GM13977 (cell line): ENCODE results near the gene ZNF597.

Source experiments
- DNase-seq: peaks from one replicate; pipeline ENCODE4 v3.0.0; 2012; ENCODE audit warnings: low spot score
- in situ Hi-C: fragments of 300-500 bp; cut with MboI; formaldehyde crosslinking; loops from one replicate; pipeline ENCODE4 v1.12.0; 2022; ENCODE audit warnings: low sequenced_read_pairs, low pct_unique_long_range_greater_than_20kb, mixed read lengths, inconsistent platforms; ENCODE audit not compliant: unreplicated experiment
- TF ChIP-seq, protein P1 (sequence below): IDR thresholded peaks from 2 replicates; pipeline ENCODE4 v1.5.1; 2012; ENCODE audit warnings: mild to moderate bottlenecking, control low read depth; ENCODE audit not compliant: insufficient read depth; ENCODE audit errors: extremely low read depth, missing control alignments

Gene ZNF597

DNA sequence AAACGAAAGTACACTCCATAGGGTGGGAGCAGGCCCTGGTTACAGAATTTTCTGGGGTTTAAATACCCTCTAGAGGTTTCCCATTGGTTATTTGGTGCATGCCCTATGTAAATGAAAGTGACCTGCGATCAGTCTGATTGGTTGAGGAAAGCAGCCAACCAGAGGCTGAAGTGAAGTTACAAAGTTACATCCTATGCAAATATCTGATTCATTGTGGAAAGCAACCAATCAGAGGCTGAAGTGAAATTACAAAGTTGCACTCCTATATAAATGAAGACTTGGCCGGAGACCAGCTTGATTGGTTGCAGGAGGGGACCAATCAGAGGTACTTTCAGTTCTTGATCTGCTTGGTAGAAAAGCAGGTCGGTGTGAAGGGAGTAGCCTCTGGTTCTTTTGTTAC is 24.6 kb upstream of the ZNF597 start:
- TF ChIP-seq, protein P1, sequence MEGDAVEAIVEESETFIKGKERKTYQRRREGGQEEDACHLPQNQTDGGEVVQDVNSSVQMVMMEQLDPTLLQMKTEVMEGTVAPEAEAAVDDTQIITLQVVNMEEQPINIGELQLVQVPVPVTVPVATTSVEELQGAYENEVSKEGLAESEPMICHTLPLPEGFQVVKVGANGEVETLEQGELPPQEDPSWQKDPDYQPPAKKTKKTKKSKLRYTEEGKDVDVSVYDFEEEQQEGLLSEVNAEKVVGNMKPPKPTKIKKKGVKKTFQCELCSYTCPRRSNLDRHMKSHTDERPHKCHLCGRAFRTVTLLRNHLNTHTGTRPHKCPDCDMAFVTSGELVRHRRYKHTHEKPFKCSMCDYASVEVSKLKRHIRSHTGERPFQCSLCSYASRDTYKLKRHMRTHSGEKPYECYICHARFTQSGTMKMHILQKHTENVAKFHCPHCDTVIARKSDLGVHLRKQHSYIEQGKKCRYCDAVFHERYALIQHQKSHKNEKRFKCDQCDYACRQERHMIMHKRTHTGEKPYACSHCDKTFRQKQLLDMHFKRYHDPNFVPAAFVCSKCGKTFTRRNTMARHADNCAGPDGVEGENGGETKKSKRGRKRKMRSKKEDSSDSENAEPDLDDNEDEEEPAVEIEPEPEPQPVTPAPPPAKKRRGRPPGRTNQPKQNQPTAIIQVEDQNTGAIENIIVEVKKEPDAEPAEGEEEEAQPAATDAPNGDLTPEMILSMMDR = no peak
- in situ Hi-C loops = no loop called here
- no peak for DNase-seq

DNA sequence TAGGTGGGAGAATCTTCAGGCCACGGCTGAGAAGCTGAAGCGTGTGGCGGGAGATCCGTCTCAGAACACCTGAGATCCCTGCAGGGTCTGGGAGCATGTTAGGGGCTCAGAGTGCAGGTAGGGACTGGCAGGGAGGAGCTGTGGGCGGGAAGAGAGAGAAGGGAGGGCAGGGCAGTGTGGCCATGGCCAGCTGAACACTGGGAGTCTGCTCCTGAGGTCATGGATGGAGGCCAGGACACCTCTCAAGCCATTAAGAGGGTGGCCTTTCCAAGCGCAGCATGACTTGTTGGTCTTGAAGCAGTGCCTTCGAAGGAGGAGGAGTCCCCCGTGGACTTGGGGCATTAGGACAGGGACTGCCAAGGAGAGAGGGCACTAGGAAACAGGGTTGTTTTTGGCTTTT is 23.9 kb upstream of the ZNF597 start:
- TF ChIP-seq, protein P1 = no peak
- DNase-seq = no peak
- in situ Hi-C loops = no loop called here

DNA sequence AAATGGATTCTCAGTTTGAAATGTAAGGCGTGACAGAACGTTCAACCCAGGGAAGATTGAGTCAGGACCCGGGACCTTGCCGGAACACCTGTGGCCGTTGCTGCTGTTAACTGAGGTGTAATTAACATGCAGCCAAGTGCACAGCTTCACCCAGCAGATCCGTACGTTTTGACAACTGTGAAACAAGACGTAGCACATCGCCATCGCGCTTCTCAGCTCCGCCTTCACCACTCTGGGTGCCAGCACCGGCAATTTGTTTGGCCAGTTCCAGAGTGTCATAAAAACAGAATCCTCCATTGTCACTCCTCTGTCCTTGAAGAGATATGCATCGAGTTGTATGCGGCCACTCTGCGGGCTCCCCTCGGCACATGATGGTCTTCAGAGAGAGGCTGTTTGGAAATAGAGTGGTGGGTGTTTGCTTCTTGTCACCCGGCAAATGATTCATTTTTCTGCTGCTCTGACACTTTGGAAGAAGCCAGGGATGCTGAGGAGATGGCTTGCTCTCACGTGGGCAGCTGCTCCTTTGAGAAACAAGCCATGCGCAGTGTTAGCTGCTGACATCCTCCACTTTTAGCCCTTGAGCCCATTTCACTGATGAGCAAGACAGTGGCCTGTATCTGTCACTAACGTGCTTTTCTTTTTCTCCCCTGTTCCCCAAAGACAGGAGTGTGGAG is 22.7 kb upstream of the ZNF597 start:
- no peak for DNase-seq
- TF ChIP-seq, protein P1 = no peak
- in situ Hi-C loops = no loop called here

DNA sequence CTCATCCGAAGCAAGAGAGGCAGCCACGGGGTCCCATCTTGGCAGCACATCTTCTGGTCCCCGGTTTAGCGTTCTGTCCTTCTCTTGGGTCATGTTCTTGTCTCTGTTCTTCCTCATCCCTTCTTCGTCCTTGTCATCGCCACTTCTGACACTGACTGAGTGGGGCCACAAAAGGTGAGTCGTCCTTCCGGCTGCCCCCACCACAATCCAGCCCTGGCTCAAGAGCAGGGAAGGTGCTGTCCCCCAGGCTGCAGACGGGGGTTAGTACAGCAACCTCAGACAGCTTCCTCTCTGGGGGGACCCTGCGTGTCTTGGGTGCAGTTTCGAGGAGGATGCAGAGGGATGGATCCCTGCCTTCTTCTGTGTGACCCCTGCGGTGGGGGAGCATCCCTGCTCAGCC is 22.0 kb upstream of the ZNF597 start:
- TF ChIP-seq, protein P1 = no peak
- in situ Hi-C loops = no loop called here
- no peak for DNase-seq

DNA sequence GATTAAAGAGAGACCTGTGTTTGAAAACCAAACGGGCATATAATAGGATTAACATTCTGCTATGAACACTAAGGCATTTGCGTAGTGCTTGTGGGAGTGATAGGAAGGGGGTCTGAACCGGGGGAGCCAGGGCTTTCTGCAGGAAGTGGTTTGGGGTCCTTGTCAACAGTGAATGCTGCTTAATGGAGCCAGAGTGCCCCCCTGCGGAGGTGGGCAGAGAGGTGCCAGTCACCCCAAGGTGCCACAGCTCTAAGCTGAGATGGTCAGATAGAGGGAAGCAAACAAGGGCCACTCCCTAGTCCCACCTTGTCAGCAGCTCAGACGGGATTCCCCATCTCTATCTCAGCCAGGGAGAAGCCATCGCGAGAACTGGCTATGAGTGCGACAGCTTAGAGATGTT is 17.8 kb upstream of the ZNF597 start:
- TF ChIP-seq, protein P1 = peak; percentile 50
- in situ Hi-C loops = no loop called here
- DNase-seq = no peak

DNA sequence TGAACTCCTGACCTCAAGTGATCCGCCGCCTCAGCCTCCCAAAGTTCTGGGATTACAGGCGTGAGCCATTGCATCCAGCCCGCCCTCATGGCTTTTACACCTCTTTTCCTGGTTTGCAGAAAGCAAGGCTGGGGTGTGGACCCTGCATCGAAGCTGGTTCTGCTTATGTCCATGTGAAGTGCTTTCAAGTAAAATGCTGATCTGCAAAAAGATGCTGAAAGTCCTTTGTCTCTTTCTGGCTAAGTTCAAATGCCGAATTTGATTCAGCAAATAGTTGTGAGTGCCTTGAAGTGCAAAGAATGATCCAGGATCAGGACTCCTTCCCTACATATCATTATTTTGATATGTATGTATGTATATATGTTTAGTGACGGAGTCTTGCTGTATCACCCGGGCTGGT is 17.3 kb upstream of the ZNF597 start:
- in situ Hi-C loops = no loop called here
- no peak for DNase-seq
- TF ChIP-seq, protein P1 = no peak
